GM12878 (cell line): ENCODE measurements around the gene DCAF8. TPM values are rescaled to one million over a fixed set of nuclear protein-coding genes. Genes with fewer than 3 reads are reported as not detected.

Source experiments
- BHLHE40 ChIP-seq, 2 experiments: fragments of 450-650 bp in 1 of 2; IDR thresholded peaks; 2 replicates each; pipeline ENCODE4 v1.6.1; 2011 to 2017; ENCODE audit warnings: low read depth in 2 of 2, borderline replicate concordance in 1 of 2, improper control_type of control experiment in 1 of 2, low read length in 1 of 2, mild to moderate bottlenecking in 1 of 2
- CBFB ChIP-seq: IDR thresholded peaks from 2 replicates; pipeline ENCODE4 v1.6.1; 2016; ENCODE audit warnings: antibody characterized with exemption, low read depth
- CREM ChIP-seq: IDR thresholded peaks from 2 replicates; pipeline ENCODE4 v1.6.1; 2014; ENCODE audit warnings: antibody characterized with exemption, low read depth
- GATAD2B ChIP-seq: fragments of 450-650 bp; conservative IDR thresholded peaks from 2 replicates; pipeline ENCODE4 v1.6.1; 2017; ENCODE audit warnings: low read depth, mild to moderate bottlenecking, moderate library complexity
- IKZF1 ChIP-seq: fragments of 450-650 bp; conservative IDR thresholded peaks from 2 replicates; pipeline ENCODE4 v1.6.1; 2017; ENCODE audit warnings: antibody characterized with exemption, mild to moderate bottlenecking
- MAX ChIP-seq: IDR thresholded peaks from 2 replicates; pipeline ENCODE4 v1.6.1; 2012; ENCODE audit warnings: low read depth, low read length, improper control_type of control experiment
- NBN ChIP-seq: fragments of 450-650 bp; IDR thresholded peaks from 2 replicates; pipeline ENCODE4 v1.6.1; 2016
- POLR2AphosphoS2 ChIP-seq: IDR thresholded peaks from 2 replicates; pipeline ENCODE4 v1.6.1; 2011; ENCODE audit warnings: low read depth, mild to moderate bottlenecking, low read length, improper control_type of control experiment, moderate library complexity
- POU2F2 ChIP-seq: IDR thresholded peaks from 3 replicates; pipeline ENCODE4 v1.6.1; 2011; ENCODE audit warnings: low read depth, mild to moderate bottlenecking, low read length, borderline replicate concordance
- RUNX3 ChIP-seq: IDR thresholded peaks from 2 replicates; pipeline ENCODE4 v1.6.1; 2012; ENCODE audit warnings: low read length, inconsistent platforms
- SIN3A ChIP-seq: IDR thresholded peaks from 2 replicates; pipeline ENCODE4 v1.6.1; 2012; ENCODE audit warnings: low read depth, low read length, improper control_type of control experiment
- ZBTB33 ChIP-seq: fragments of 450-650 bp; IDR thresholded peaks from 2 replicates; pipeline ENCODE4 v1.6.1; 2017; ENCODE audit warnings: mild to moderate bottlenecking
- ZNF622 ChIP-seq: fragments of 450-650 bp; IDR thresholded peaks from 2 replicates; pipeline ENCODE4 v1.6.1; 2017; ENCODE audit warnings: mild to moderate bottlenecking, inconsistent platforms
- polyA plus RNA-seq, 11 experiments: library from polyadenylated mRNA; depleted of rRNA in 4 of 11; unstranded in 6 of 11; stranded (reverse) in 5 of 11; fragments of >200 nt; fragmentation: Nextera tagmentation in 4 of 11; fragmentation: Illumina TruSeq in 1 of 11; extraction: Ambion mirVana in 4 of 11; extraction: Trizol in 1 of 11; gene quantifications; 1 replicate in 1 of 11; 2 replicates in 10 of 11; pipeline versions ENCODE4 v1.2.1 to v1.2.3, GENCODE V29; 2011 to 2016; ENCODE audit warnings: inconsistent platforms in 2 of 11, missing spikeins in 2 of 11, low read depth in 1 of 11
- total RNA-seq, 4 experiments: library from RNA; depleted of rRNA in 3 of 4; stranded (reverse); fragments of >200 nt in 3 of 4; fragmentation: Illumina TruSeq in 1 of 4; extraction: Trizol in 1 of 4; gene quantifications; 2 replicates each; pipeline versions ENCODE4 v1.2.1 to v1.2.3, GENCODE V29; 2013 to 2021
- TF ChIP-seq, protein P1 (sequence below): IDR thresholded peaks from 2 replicates; pipeline ENCODE4 v1.6.1; 2012; ENCODE audit warnings: improper control_type of control experiment, low read depth, low read length; ENCODE audit not compliant: insufficient replicate concordance

Gene DCAF8
- total and polyA plus RNA-seq, 10 of the 15 experiments (the other 5 are each of a cell fraction or from before 2014, with no cell fraction given), result 10.4 to 152 (median 84.6) TPM

DNA sequence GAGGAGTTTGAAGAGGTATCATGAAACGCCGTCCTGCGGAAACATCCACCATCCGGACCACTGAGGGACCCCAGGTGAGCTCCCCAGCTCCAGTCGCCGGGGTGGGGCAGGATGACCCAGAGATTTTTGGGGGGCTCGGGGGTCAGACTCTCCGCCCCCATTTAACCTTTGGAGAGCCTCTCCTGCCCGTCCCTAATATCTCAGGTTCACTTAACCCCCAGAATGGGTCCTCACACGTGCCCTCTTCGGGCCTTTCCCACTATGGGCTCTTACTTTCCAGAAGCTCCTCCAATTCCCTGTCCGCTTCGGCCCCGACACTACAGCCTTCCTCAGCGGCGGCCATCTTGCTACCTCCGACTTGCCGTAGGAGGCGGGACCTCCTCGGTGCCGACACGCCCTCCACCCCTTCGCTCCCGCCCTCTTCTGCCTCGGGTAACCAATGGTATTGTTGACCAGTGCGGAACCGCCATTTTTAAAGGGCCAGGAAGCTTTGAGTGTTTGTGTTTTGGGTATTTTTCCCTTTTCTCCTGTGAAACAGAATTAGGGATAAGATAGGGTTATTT, 22.5 kb upstream of the DCAF8 start, which contains the start of gene PEX19 (continued):
- TF ChIP-seq RUNX3, result 0 out of 2 replicates have a peak, but pooled peaks have one; percentile 26
- TF ChIP-seq BHLHE40 (IDR thresholded peaks at IDR 0.05; ENCODE audit: borderline replicate concordance in 1 of 2, low read depth in 2 of 2, low read length in 1 of 2), result peak; percentile 26 to 32; a peak in 2 of 4 replicates
- no peak for TF ChIP-seq ZNF622
- TF ChIP-seq NBN, result peak; percentile 65; the same call in 1 of the 2 replicates
- TF ChIP-seq GATAD2B, result no peak
- peak; percentile 52; the same call in 1 of the 2 replicates for TF ChIP-seq IKZF1
- TF ChIP-seq POLR2AphosphoS2, result peak; percentile 73
- TF ChIP-seq MAX, result peak; percentile 57; the same call in 1 of the 2 replicates
- peak; percentile 43; the same call in 1 of the 2 replicates for TF ChIP-seq CREM
- peak; percentile 70; the same call in 1 of the 2 replicates for TF ChIP-seq CBFB
- TF ChIP-seq, protein P1, sequence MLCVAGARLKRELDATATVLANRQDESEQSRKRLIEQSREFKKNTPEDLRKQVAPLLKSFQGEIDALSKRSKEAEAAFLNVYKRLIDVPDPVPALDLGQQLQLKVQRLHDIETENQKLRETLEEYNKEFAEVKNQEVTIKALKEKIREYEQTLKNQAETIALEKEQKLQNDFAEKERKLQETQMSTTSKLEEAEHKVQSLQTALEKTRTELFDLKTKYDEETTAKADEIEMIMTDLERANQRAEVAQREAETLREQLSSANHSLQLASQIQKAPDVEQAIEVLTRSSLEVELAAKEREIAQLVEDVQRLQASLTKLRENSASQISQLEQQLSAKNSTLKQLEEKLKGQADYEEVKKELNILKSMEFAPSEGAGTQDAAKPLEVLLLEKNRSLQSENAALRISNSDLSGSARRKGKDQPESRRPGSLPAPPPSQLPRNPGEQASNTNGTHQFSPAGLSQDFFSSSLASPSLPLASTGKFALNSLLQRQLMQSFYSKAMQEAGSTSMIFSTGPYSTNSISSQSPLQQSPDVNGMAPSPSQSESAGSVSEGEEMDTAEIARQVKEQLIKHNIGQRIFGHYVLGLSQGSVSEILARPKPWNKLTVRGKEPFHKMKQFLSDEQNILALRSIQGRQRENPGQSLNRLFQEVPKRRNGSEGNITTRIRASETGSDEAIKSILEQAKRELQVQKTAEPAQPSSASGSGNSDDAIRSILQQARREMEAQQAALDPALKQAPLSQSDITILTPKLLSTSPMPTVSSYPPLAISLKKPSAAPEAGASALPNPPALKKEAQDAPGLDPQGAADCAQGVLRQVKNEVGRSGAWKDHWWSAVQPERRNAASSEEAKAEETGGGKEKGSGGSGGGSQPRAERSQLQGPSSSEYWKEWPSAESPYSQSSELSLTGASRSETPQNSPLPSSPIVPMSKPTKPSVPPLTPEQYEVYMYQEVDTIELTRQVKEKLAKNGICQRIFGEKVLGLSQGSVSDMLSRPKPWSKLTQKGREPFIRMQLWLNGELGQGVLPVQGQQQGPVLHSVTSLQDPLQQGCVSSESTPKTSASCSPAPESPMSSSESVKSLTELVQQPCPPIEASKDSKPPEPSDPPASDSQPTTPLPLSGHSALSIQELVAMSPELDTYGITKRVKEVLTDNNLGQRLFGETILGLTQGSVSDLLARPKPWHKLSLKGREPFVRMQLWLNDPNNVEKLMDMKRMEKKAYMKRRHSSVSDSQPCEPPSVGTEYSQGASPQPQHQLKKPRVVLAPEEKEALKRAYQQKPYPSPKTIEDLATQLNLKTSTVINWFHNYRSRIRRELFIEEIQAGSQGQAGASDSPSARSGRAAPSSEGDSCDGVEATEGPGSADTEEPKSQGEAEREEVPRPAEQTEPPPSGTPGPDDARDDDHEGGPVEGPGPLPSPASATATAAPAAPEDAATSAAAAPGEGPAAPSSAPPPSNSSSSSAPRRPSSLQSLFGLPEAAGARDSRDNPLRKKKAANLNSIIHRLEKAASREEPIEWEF, result no peak
- no peak for TF ChIP-seq ZBTB33
- peak; percentile 99 for TF ChIP-seq SIN3A
- no peak; the same call in 2 of the 3 replicates for TF ChIP-seq POU2F2
- TF ChIP-seq, all 136 proteins: peak for 37
